GM21619 (cell line): ENCODE data around the gene RDH13.

Experiments used
- ATAC-seq: cut with Tn5 transposase; IDR thresholded peaks from one replicate; pipeline ENCODE4 v1.9.1; 2021; ENCODE audit not compliant: unreplicated experiment

RDH13 gene

GRCh38 chr19:55091955-55092354 is 29.0 kb upstream of the RDH13 start:
- no peak for ATAC-seq

DNA sequence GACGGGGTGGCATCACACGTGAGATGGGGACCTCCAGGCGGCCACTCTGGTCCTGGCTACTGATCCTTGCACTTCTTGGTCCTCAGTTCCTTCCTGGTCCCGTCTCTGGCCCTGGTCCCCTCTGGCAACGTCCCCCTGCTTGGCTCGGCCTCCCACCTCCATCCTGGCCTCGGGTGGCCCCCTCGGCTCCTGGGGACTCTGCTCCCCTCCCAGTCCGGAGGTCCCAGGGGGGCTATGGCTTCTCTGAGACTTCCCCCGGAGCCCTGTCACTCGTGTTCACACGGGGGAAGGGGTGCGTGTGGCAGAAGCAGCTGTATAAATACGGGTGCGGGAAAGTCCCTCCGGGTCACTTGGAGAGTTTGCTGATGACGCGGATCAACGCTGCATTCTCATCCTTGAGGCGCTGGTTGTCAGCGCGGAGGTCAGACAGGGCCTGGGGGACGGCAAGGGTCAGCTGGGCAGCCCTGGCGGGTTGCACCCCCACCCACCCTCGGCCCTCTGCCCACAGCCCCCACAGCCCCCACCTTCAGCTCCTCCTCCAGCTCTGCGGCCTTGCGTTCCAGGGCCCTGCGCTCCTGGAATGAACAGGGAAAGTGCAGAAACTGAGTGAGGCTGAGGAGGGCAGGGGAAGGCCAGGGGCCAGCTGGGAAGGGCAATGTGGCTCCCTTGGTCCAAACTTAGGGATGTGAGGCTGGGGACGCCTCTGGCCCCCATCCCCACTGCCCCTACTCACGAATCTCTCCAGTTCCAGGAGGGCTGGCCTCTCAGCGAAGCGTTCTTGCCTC is 28.4 kb upstream of the RDH13 start:
- ATAC-seq, result no peak

- ATAC-seq, result no peak
Observed at GRCh38 chr19:55090564-55090963, 27.6 kb upstream of the RDH13 start.

- no peak for ATAC-seq
Observed at GRCh38 chr19:55089342-55089944, 26.5 kb upstream of the RDH13 start.

GRCh38 chr19:55088543-55089341 is 25.8 kb upstream of the RDH13 start:
- ATAC-seq, result no peak

DNA sequence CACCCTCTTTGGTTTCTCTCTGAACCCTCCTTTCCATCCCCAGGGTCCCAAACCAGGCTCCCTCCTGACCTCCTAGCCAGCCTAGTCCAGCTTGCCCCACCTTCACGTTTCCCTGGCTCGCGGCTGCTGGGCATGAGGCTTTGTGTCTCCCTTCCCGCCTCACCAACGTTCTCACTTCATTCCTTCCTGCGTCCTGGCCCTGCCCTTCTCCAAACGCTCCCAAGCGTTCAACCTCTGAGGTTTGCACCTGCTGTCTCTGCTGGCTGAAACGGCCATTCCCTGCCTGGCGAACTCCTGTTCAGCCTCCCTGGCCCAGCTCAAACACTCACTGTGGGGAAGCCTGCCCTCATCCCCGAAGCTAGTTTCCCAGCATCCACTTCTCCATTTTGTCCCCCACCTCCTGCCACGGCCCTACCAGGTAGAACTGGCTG is 25.1 kb upstream of the RDH13 start:
- ATAC-seq, result no peak

DNA sequence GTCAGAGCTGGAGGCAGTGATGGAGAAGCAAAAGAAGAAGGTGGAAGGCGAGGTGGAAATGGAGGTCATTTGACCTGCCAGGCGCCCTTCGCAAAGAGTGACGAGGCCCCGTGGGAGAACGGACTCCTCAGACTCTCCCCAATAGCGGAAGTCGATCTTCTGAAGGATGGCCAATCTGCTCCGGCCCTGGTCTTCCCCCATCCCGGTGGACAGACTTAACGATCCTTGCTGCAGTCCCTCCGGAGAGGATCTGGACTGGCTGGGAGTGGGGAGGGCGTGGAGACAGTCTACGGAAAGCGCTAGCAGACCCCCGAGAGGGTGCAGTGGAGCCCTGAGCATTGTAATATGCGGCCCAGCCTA is 24.6 kb upstream of the RDH13 start:
- no peak for ATAC-seq

DNA sequence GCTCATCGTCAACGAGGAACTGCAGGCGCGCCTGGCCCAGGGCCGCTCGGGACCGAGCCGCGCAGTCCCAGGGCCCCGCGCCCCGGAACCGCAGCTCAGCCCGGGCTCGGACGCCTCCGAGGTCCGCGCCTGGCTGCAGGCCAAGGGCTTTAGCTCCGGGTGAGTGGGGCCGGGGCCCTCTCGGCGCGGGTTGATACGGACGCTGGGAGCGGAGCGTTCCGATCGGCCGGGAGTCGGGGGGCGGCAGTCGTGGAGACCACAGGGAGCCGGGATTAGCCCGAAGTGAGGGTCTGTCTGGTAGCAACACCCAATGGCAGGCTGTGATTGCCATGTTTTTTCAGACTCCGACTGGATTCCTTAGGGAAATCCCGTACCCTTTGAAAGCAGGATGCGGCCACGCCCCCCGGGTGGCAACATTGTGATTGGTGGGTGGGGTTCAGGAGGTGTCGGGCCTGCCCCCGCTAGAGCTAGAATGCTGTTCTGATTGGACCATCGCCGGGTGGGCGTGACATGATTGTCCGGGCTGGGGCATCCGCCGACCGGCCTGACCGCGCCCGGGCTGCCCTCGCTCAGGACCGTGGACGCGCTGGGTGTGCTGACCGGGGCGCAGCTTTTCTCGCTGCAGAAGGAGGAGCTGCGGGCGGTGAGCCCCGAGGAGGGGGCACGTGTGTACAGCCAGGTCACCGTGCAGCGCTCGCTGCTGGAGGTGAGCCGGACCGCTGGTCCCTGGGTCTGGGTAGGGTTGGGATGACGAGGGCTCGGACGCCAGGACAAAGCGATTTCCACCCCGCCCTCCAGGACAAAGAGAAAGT is 24.0 kb upstream of the RDH13 start:
- peak; percentile 46 for ATAC-seq

DNA sequence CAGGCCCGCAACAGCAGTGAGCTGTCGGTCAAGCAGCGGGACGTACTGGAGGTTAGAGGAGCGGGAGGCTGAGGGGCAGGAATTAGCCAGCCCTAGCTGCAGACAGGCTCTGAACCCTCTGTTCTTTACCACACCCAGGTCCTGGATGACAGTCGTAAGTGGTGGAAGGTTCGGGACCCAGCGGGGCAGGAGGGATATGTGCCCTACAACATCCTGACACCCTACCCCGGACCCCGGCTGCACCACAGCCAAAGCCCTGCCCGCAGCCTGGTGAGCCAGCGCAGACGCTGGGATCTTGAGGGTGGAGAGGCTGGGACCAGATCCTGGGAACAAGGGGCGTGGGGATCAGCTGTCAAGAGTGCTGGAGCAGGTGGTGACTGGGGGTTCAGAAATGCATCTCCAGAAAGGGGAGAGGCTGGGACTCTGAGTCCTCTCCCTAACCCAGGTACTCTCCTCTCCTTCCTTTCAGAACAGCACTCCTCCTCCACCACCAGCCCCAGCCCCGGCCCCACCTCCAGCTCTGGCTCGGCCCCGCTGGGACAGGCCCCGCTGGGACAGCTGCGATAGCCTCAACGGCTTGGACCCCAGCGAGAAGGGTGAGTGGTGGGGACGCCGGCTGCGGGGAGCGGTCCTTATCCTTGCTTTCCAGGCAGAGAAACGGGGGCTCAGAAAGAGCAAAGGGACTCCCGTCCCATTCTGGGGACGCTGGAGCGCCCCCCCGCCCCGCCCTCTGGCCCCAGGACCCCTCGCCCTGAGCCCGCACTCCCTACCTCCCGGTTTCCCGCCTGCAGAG is 23.2 kb upstream of the RDH13 start:
- ATAC-seq, result no peak

- no peak for ATAC-seq
Observed at GRCh38 chr19:55084416-55084815, 21.5 kb upstream of the RDH13 start.

GRCh38 chr19:55083004-55083850 is 20.3 kb upstream of the RDH13 start:
- ATAC-seq, result no peak

GRCh38 chr19:55082020-55082851 is 19.3 kb upstream of the RDH13 start:
- no peak for ATAC-seq

- no peak for ATAC-seq
Observed at GRCh38 chr19:55081770-55082019, 18.7 kb upstream of the RDH13 start.

GRCh38 chr19:55080968-55081769 is 18.2 kb upstream of the RDH13 start:
- peak; percentile 62 for ATAC-seq

- ATAC-seq, result no peak
Observed at GRCh38 chr19:55080121-55080967, 17.4 kb upstream of the RDH13 start.

DNA sequence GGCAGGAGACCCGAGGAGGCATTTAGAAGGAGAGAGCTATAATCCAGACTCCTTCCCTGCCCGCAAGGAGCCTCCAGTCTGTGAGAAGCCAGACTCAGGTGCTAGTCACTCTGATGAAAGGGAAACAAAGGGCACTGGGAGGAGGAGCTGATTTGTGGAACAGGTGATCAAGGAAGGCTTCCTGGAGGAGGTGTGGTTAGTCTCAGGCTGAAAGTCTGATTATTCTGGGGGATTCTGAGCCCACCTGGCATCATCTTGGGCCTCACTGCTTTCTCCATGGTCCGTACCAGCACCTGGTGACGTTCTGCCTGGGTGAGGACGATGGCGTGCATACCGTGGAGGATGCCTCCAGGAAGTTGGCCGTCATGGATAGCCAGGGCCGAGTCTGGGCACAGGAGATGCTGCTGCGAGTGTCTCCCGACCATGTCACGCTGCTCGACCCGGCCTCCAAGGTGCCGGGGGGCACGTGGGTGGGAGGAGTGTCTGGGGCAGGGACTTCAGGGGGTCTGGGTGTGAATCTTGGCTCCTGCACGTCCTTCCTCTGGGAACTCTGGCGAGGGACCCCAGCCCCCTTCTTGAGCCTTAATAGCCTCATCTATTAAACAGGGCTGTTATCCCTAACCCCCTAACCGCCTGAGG is 16.6 kb upstream of the RDH13 start:
- ATAC-seq, result no peak

DNA sequence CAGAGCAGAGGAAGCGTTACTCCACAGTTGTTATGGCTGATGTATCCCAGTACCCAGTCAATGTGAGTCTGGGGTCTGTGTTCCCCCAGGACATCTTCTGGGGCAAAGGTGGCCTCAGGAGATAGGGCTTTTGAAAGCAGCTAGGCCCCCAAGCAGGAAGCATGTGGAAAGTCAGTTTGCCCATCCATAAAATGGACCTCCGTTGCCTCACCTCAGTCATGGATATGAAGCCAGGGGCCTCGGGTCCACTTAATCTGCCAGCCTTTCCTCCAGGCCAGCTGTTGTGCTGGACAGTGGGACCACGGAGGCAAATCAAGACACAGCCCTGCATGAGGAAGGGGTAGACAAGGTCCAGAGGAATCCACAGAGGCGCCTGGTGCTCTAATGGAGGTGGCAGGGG is 16.0 kb upstream of the RDH13 start:
- no peak for ATAC-seq
